GM19468 (cell line): Measurements from ENCODE around the gene PLEKHA7.
A peak's percentile ranks its signal among the peaks of the same experiment; 100 is the strongest.
"Not testable (repeated sequence)": the region's sequence is repeated elsewhere in the genome, so short reads cannot be mapped to it uniquely, and the experiment has no call there.

ENCODE experiments used
- ATAC-seq: cut with Tn5 transposase; IDR thresholded peaks from one replicate; pipeline ENCODE4 v1.9.1; 2021; ENCODE audit warnings: mild to moderate bottlenecking, moderate library complexity, moderate number of reproducible peaks; ENCODE audit not compliant: unreplicated experiment; ENCODE audit errors: extremely low read depth

The PLEKHA7 gene

GRCh38 chr11:17012712-17013547 lies 1.3 kb downstream of the PLEKHA7 start:
- ATAC-seq = no peak

GRCh38 chr11:17012179-17012578 lies 2.0 kb downstream of the PLEKHA7 start:
- ATAC-seq = no peak

- ATAC-seq = no peak
Observed at GRCh38 chr11:17010851-17011420, 3.3 kb downstream of the PLEKHA7 start.

GRCh38 chr11:17008099-17008498 lies 6.1 kb downstream of the PLEKHA7 start:
- ATAC-seq = no peak

GRCh38 chr11:17005646-17006045 lies 8.6 kb downstream of the PLEKHA7 start:
- ATAC-seq = no peak

- no peak for ATAC-seq
Observed at GRCh38 chr11:17004486-17005148, 9.6 kb downstream of the PLEKHA7 start.

- ATAC-seq = no peak
Observed at GRCh38 chr11:17003426-17003825, 10.8 kb downstream of the PLEKHA7 start.

- no peak for ATAC-seq
Observed at GRCh38 chr11:17002543-17002942, 11.7 kb downstream of the PLEKHA7 start.

- ATAC-seq = no peak
Observed at GRCh38 chr11:17001806-17002205, 12.4 kb downstream of the PLEKHA7 start.

GRCh38 chr11:17000987-17001386 lies 13.2 kb downstream of the PLEKHA7 start:
- ATAC-seq = no peak

- ATAC-seq = not testable (repeated sequence)
Observed at GRCh38 chr11:17000253-17000652, 14.0 kb downstream of the PLEKHA7 start.

- no peak for ATAC-seq
Observed at GRCh38 chr11:16999116-16999515, 15.1 kb downstream of the PLEKHA7 start.

- ATAC-seq = no peak
Observed at GRCh38 chr11:16997624-16998023, 16.6 kb downstream of the PLEKHA7 start.

GRCh38 chr11:16993495-16993894 lies 20.7 kb downstream of the PLEKHA7 start:
- no peak for ATAC-seq

- ATAC-seq = no peak
Observed at GRCh38 chr11:16992846-16993245, 21.4 kb downstream of the PLEKHA7 start.

- ATAC-seq = no peak
Observed at GRCh38 chr11:16989554-16989953, 24.7 kb downstream of the PLEKHA7 start.

- ATAC-seq = no peak
Observed at GRCh38 chr11:16987205-16987568, 27.0 kb downstream of the PLEKHA7 start.

- peak; percentile 99 for ATAC-seq
Observed at GRCh38 chr11:16986434-16987204, 27.6 kb downstream of the PLEKHA7 start.

GRCh38 chr11:16985297-16985696 lies 28.9 kb downstream of the PLEKHA7 start:
- ATAC-seq = no peak

- no peak for ATAC-seq
Observed at GRCh38 chr11:16984229-16984628, 30.0 kb downstream of the PLEKHA7 start.

GRCh38 chr11:16982809-16983208 lies 31.4 kb downstream of the PLEKHA7 start:
- no peak for ATAC-seq
